DOHH2 (cell line): ENCODE measurements around the gene PPP4R1.
A peak's percentile ranks its signal among the peaks of the same experiment; 100 is the strongest.

Source experiments
- H3F3A ChIP-seq: fragments of 200-600 bp; sonication (generic), shearing (Covaris generic); 2 replicates; pipeline ENCODE4 v1.6.0; 2016; ENCODE audit warnings: antibody characterized with exemption, mild to moderate bottlenecking; ENCODE audit not compliant: control insufficient read depth, insufficient read depth
- H3K27ac ChIP-seq: fragments of 200-600 bp; sonication (generic); 2 replicates; pipeline ENCODE4 v1.5.1; 2014; ENCODE audit warnings: low read depth, mild to moderate bottlenecking, low read length, moderate library complexity
- H3K27me3 ChIP-seq: fragments of 200-600 bp; sonication (generic); 2 replicates; pipeline ENCODE4 v1.6.1; 2014; ENCODE audit warnings: mild to moderate bottlenecking, low read length, mixed read lengths; ENCODE audit not compliant: control insufficient read depth
- H3K36me3 ChIP-seq: fragments of 200-600 bp; sonication (generic); 2 replicates; pipeline ENCODE4 v1.6.1; 2014; ENCODE audit warnings: mild to moderate bottlenecking, low read length, moderate library complexity, mixed read lengths; ENCODE audit not compliant: control insufficient read depth
- H3K4me1 ChIP-seq: fragments of 200-600 bp; sonication (generic); 2 replicates; pipeline ENCODE4 v1.6.1; 2014; ENCODE audit warnings: mild to moderate bottlenecking, low read length, mixed read lengths; ENCODE audit not compliant: control insufficient read depth
- H3K4me2 ChIP-seq: fragments of 200-600 bp; sonication (generic); 2 replicates; pipeline ENCODE4 v1.6.0; 2014; ENCODE audit warnings: mild to moderate bottlenecking, low read length, moderate library complexity
- H3K4me3 ChIP-seq: fragments of 200-600 bp; sonication (generic); 2 replicates; pipeline ENCODE4 v1.5.1; 2014; ENCODE audit warnings: mild to moderate bottlenecking, low read length, mixed read lengths
- H3K79me2 ChIP-seq: fragments of 200-600 bp; sonication (generic); 2 replicates; pipeline ENCODE4 v1.6.1; 2014; ENCODE audit warnings: mild to moderate bottlenecking, low read length, mixed read lengths; ENCODE audit not compliant: control insufficient read depth
- H3K9me2 ChIP-seq: fragments of 200-600 bp; sonication (generic); replicated peaks from 2 replicates; pipeline ENCODE4 v1.6.1; 2014; ENCODE audit warnings: mild to moderate bottlenecking, low read length, mixed read lengths; ENCODE audit not compliant: control insufficient read depth
- H3K9me3 ChIP-seq: fragments of 200-600 bp; sonication (generic); 2 replicates; pipeline ENCODE4 v1.6.1; 2014; ENCODE audit warnings: antibody characterized with exemption, low read length, mixed read lengths; ENCODE audit not compliant: control insufficient read depth, insufficient read depth
- H4K20me1 ChIP-seq: fragments of 200-600 bp; sonication (generic); 2 replicates; pipeline ENCODE4 v1.6.0; 2014; ENCODE audit warnings: low read depth, mild to moderate bottlenecking, antibody characterized with exemption, low read length, moderate library complexity; ENCODE audit not compliant: control insufficient read depth, insufficient read depth
- CTCF ChIP-seq: fragments of 200-600 bp; sonication (generic); IDR thresholded peaks from one replicate; pipeline ENCODE4 v1.5.1; 2014; ENCODE audit warnings: antibody characterized with exemption, mild to moderate bottlenecking, low read depth, low read length; ENCODE audit not compliant: poor library complexity, severe bottlenecking
- EZH2phosphoT487 ChIP-seq: fragments of 200-600 bp; sonication (generic); IDR thresholded peaks from 2 replicates; pipeline ENCODE4 v1.6.1; 2017; ENCODE audit warnings: borderline replicate concordance, mild to moderate bottlenecking, antibody characterized with exemption, low read length, moderate library complexity, mixed read lengths

The PPP4R1 gene

GRCh38 chr18:9549405-9549804, 65.0 kb downstream of the PPP4R1 start:
- Histone ChIP-seq H3K9me3 (no peaks in the 10 kb centered on the region), H3K36me3 (peaks cover 59% of the 10 kb centered on the region), H3K4me2 (no peak overlapping the region), H3K79me2 (no peaks in the 10 kb centered on the region), H3K4me3 (no peak overlapping the region), H3K27me3 (no peaks in the 10 kb centered on the region), H4K20me1 (no peaks in the 10 kb centered on the region), H3F3A (no peaks in the 10 kb centered on the region), H3K27ac (no peak overlapping the region), H3K9me2 (no peaks in the 10 kb centered on the region), H3K4me1 (no peaks in the 10 kb centered on the region)
- no peak for TF ChIP-seq EZH2phosphoT487
- peak; percentile 40 for TF ChIP-seq CTCF

- Histone ChIP-seq H3K4me3 (no peak overlapping the region), H3K79me2 (no peaks in the 10 kb centered on the region), H3K27me3 (no peaks in the 10 kb centered on the region), H3F3A (no peaks in the 10 kb centered on the region), H3K36me3 (peaks cover 47% of the 10 kb centered on the region), H3K4me2 (no peak overlapping the region), H3K27ac (no peak overlapping the region), H4K20me1 (no peaks in the 10 kb centered on the region), H3K9me2 (no peaks in the 10 kb centered on the region), H3K9me3 (no peaks in the 10 kb centered on the region), H3K4me1 (no peaks in the 10 kb centered on the region)
- no peak for TF ChIP-seq EZH2phosphoT487
- TF ChIP-seq CTCF, result no peak
These were observed 66.6 kb downstream of the PPP4R1 start for GRCh38 chr18:9547782-9548181.

GRCh38 chr18:9546468-9546867, 67.9 kb downstream of the PPP4R1 start:
- Histone ChIP-seq H3K4me3 (no peak overlapping the region), H3K36me3 (peaks cover 38% of the 10 kb centered on the region), H3F3A (no peaks in the 10 kb centered on the region), H4K20me1 (no peaks in the 10 kb centered on the region), H3K27me3 (no peaks in the 10 kb centered on the region), H3K79me2 (no peaks in the 10 kb centered on the region), H3K4me1 (no peaks in the 10 kb centered on the region), H3K4me2 (no peak overlapping the region), H3K9me3 (no peaks in the 10 kb centered on the region), H3K27ac (no peak overlapping the region), H3K9me2 (no peaks in the 10 kb centered on the region)
- TF ChIP-seq CTCF (no peak), EZH2phosphoT487 (no peak)

- no peaks in the 10 kb centered on the region for H3K9me2 ChIP-seq
- H4K20me1 ChIP-seq, result no peaks in the 10 kb centered on the region
- no peaks in the 10 kb centered on the region for H3F3A ChIP-seq
- no peaks in the 10 kb centered on the region for H3K9me3 ChIP-seq
- H3K4me3 ChIP-seq, result no peak overlapping the region
- no peaks in the 10 kb centered on the region for H3K79me2 ChIP-seq
- no peaks in the 10 kb centered on the region for H3K27me3 ChIP-seq
- no peaks in the 10 kb centered on the region for H3K4me1 ChIP-seq
- H3K36me3 ChIP-seq, result peaks cover 30% of the 10 kb centered on the region
- H3K27ac ChIP-seq, result no peak overlapping the region
- H3K4me2 ChIP-seq, result no peak overlapping the region
- no peak for TF ChIP-seq CTCF
- no peak for TF ChIP-seq EZH2phosphoT487
These were observed 69.3 kb downstream of the PPP4R1 start for GRCh38 chr18:9545029-9545428.
